Hepatocyte (in vitro differentiated cells): ENCODE results near the gene ZNF536. TPM values are rescaled to one million over a fixed set of nuclear protein-coding genes. Genes with fewer than 3 reads are reported as not detected.

ENCODE experiments used
- DNase-seq: peaks from one replicate; pipeline ENCODE4 v3.0.0-alpha.2; 2016; ENCODE audit warnings: low spot score
- H2AFZ ChIP-seq: fragments of 200-600 bp; sonication (generic); 2 replicates; pipeline ENCODE4 v1.6.0; 2016; ENCODE audit warnings: antibody characterized with exemption, mild to moderate bottlenecking
- H3K27ac ChIP-seq: fragments of 200-600 bp; sonication (generic); 2 replicates; pipeline ENCODE4 v1.5.1; 2016; ENCODE audit warnings: mild to moderate bottlenecking
- H3K27me3 ChIP-seq: fragments of 200-600 bp; sonication (generic); 2 replicates; pipeline ENCODE4 v1.6.1; 2016
- H3K36me3 ChIP-seq: fragments of 200-600 bp; sonication (generic); replicated peaks from 2 replicates; pipeline ENCODE4 v1.5.1; 2016; ENCODE audit warnings: low read depth; ENCODE audit not compliant: insufficient read depth
- H3K4me1 ChIP-seq: fragments of 200-600 bp; sonication (generic); 2 replicates; pipeline ENCODE4 v1.5.1; 2016; ENCODE audit warnings: mild to moderate bottlenecking, moderate library complexity; ENCODE audit not compliant: insufficient read depth
- H3K4me2 ChIP-seq: fragments of 200-600 bp; sonication (generic); 2 replicates; pipeline ENCODE4 v1.6.0; 2016
- H3K4me3 ChIP-seq: fragments of 200-600 bp; sonication (generic); 2 replicates; pipeline ENCODE4 v1.5.1; 2016; ENCODE audit warnings: mild to moderate bottlenecking
- H3K79me2 ChIP-seq: fragments of 200-600 bp; sonication (generic); 2 replicates; pipeline ENCODE4 v1.6.0; 2017; ENCODE audit warnings: mild to moderate bottlenecking
- H3K9me2 ChIP-seq: fragments of 200-600 bp; sonication (generic); replicated peaks from 2 replicates; pipeline ENCODE4 v1.6.0; 2017; ENCODE audit warnings: mild to moderate bottlenecking; ENCODE audit not compliant: insufficient read depth
- H3K9me3 ChIP-seq: fragments of 200-600 bp; sonication (generic); 2 replicates; pipeline ENCODE4 v1.5.1; 2016; ENCODE audit warnings: low read depth, mild to moderate bottlenecking
- H4K20me1 ChIP-seq: fragments of 200-600 bp; sonication (generic); 2 replicates; pipeline ENCODE4 v1.6.0; 2016; ENCODE audit warnings: mild to moderate bottlenecking; ENCODE audit not compliant: insufficient read depth, poor library complexity, severe bottlenecking
- CTCF ChIP-seq: fragments of 200-600 bp; sonication (generic); IDR thresholded peaks from 2 replicates; pipeline ENCODE4 v1.5.1; 2016; ENCODE audit warnings: antibody characterized with exemption, mild to moderate bottlenecking; ENCODE audit not compliant: poor library complexity
- EZH2 ChIP-seq: fragments of 200-600 bp; sonication (generic); IDR thresholded peaks from 2 replicates; pipeline ENCODE4 v1.6.1; 2016; ENCODE audit warnings: antibody characterized with exemption, mild to moderate bottlenecking, borderline replicate concordance
- EZH2phosphoT487 ChIP-seq: fragments of 200-600 bp; sonication (generic); IDR thresholded peaks from one replicate; pipeline ENCODE4 v1.6.1; 2018; ENCODE audit warnings: antibody characterized with exemption, mild to moderate bottlenecking, low read depth, moderate library complexity; ENCODE audit not compliant: unreplicated experiment, severe bottlenecking
- WGBS: methylation state at CpG from one replicate; pipeline ENCODE4 v1.1.6; 2016; ENCODE audit warnings: low lambda C conversion rate; ENCODE audit errors: missing lambda C conversion rate; 5-methylcytosine and 5-hydroxymethylcytosine counted together
- polyA plus RNA-seq: library from polyadenylated mRNA; unstranded; fragments of >200 nt; fragmentation: Nextera tagmentation; extraction: Ambion mirVana; gene quantifications from 2 replicates; pipeline ENCODE4 v1.2.1, GENCODE V29; 2016
- total RNA-seq: library from RNA; depleted of rRNA; stranded (reverse); fragments of >200 nt; gene quantifications from 2 replicates; pipeline ENCODE4 v1.2.3, GENCODE V29; 2014

ZNF536 gene
- total and polyA plus RNA-seq, 2 experiments from 2014 or later, result 4.1 to 7.5 TPM

GRCh38 chr19:30387311-30388115 lies 15.3 kb downstream of the ZNF536 start:
- peaks cover 25% of the 10 kb centered on the region for H3K27me3 ChIP-seq
- H3K27ac ChIP-seq, result no peak overlapping the region
- 67% methylated on average over 12 of the region's 12 CpGs for WGBS
- no peaks in the 10 kb centered on the region for H3K9me3 ChIP-seq
- DNase-seq, result no peak
- H3K4me3 ChIP-seq, result no peak overlapping the region
- no peaks in the 10 kb centered on the region for H3K4me1 ChIP-seq
- no peak for TF ChIP-seq CTCF
- no peak for TF ChIP-seq EZH2phosphoT487
- TF ChIP-seq EZH2, result no peak
- no peaks in the 10 kb centered on the region for H3K79me2 ChIP-seq
- H4K20me1 ChIP-seq, result no peaks in the 10 kb centered on the region
- H2AFZ ChIP-seq, result no peak overlapping the region
- no peaks in the 10 kb centered on the region for H3K36me3 ChIP-seq
- H3K9me2 ChIP-seq, result no peaks in the 10 kb centered on the region
- H3K4me2 ChIP-seq, result no peak overlapping the region

- no peaks in the 10 kb centered on the region for H3K79me2 ChIP-seq
- no peak for DNase-seq
- H4K20me1 ChIP-seq, result no peaks in the 10 kb centered on the region
- TF ChIP-seq EZH2phosphoT487 (no peak), EZH2 (no peak), CTCF (no peak)
- H3K36me3 ChIP-seq, result no peaks in the 10 kb centered on the region
- H3K27ac ChIP-seq, result no peak overlapping the region
- H3K9me3 ChIP-seq, result no peaks in the 10 kb centered on the region
- no peaks in the 10 kb centered on the region for H3K4me1 ChIP-seq
- no peaks in the 10 kb centered on the region for H3K9me2 ChIP-seq
- H2AFZ ChIP-seq, result no peak overlapping the region
- H3K27me3 ChIP-seq, result peaks cover 34% of the 10 kb centered on the region
- H3K4me2 ChIP-seq, result no peak overlapping the region
- 95% methylated on average over 9 of the region's 9 CpGs for WGBS
- no peak overlapping the region for H3K4me3 ChIP-seq
Observed at GRCh38 chr19:30388327-30388726, 16.1 kb downstream of the ZNF536 start.

- no peak overlapping the region for H3K4me3 ChIP-seq
- H3K27ac ChIP-seq, result no peak overlapping the region
- no peak for TF ChIP-seq EZH2
- TF ChIP-seq EZH2phosphoT487, result no peak
- no peak for TF ChIP-seq CTCF
- no peaks in the 10 kb centered on the region for H3K9me3 ChIP-seq
- no peaks in the 10 kb centered on the region for H3K9me2 ChIP-seq
- H2AFZ ChIP-seq, result no peak overlapping the region
- no peaks in the 10 kb centered on the region for H3K4me1 ChIP-seq
- H3K4me2 ChIP-seq, result no peak overlapping the region
- H3K27me3 ChIP-seq, result peaks cover 39% of the 10 kb centered on the region
- H4K20me1 ChIP-seq, result no peaks in the 10 kb centered on the region
- no peaks in the 10 kb centered on the region for H3K36me3 ChIP-seq
- no peaks in the 10 kb centered on the region for H3K79me2 ChIP-seq
- no peak for DNase-seq
- 93% methylated on average over 5 of the region's 5 CpGs for WGBS
Observed at GRCh38 chr19:30388819-30389218, 16.6 kb downstream of the ZNF536 start.
